Smooth muscle cell (in vitro differentiated cells): ENCODE measurements around the gene LRRC47. TPM values are rescaled to one million over a fixed set of nuclear protein-coding genes. Genes with fewer than 3 reads are reported as not detected.

Source experiments
- DNase-seq: peaks from one replicate; lab custom pipeline; 2025; ENCODE audit not compliant: unreplicated experiment; lab: John Stamatoyannopoulos, UW
- H2AFZ ChIP-seq: fragments of 200-600 bp; sonication (generic); 2 replicates; pipeline ENCODE4 v1.6.0; 2016; ENCODE audit warnings: antibody characterized with exemption, low read depth, mild to moderate bottlenecking
- H3F3A ChIP-seq: fragments of 200-600 bp; sonication (generic); 2 replicates; pipeline ENCODE4 v1.6.0; 2017; ENCODE audit warnings: antibody characterized with exemption, low read depth
- H3K27ac ChIP-seq: fragments of 200-600 bp; sonication (generic); 2 replicates; pipeline ENCODE4 v1.5.1; 2016; ENCODE audit warnings: low read depth, mild to moderate bottlenecking
- H3K27me3 ChIP-seq: fragments of 200-600 bp; sonication (generic); 2 replicates; pipeline ENCODE4 v1.6.1; 2016; ENCODE audit warnings: low read depth, mild to moderate bottlenecking
- H3K36me3 ChIP-seq: fragments of 200-600 bp; sonication (generic); 2 replicates; pipeline ENCODE4 v1.5.1; 2016; ENCODE audit warnings: low read depth
- H3K4me1 ChIP-seq: fragments of 200-600 bp; sonication (generic); 2 replicates; pipeline ENCODE4 v1.5.1; 2016; ENCODE audit warnings: low read depth
- H3K4me2 ChIP-seq: fragments of 200-600 bp; sonication (generic); 2 replicates; pipeline ENCODE4 v1.6.0; 2016; ENCODE audit warnings: mild to moderate bottlenecking
- H3K4me3 ChIP-seq: fragments of 200-600 bp; sonication (generic); 2 replicates; pipeline ENCODE4 v1.5.1; 2016; ENCODE audit warnings: mild to moderate bottlenecking
- H3K79me2 ChIP-seq: fragments of 200-600 bp; sonication (generic); 2 replicates; pipeline ENCODE4 v1.6.0; 2016; ENCODE audit warnings: low read depth, mild to moderate bottlenecking
- H3K9ac ChIP-seq: fragments of 200-600 bp; sonication (generic); 2 replicates; pipeline ENCODE4 v1.6.0; 2016; ENCODE audit warnings: low read depth
- H3K9me3 ChIP-seq: fragments of 200-600 bp; sonication (generic); replicated peaks from 2 replicates; pipeline ENCODE4 v1.5.1; 2016; ENCODE audit warnings: low read depth
- H4K20me1 ChIP-seq: fragments of 200-600 bp; sonication (generic); 2 replicates; pipeline ENCODE4 v1.6.0; 2016; ENCODE audit warnings: low read depth
- CTCF ChIP-seq: fragments of 200-600 bp; sonication (generic); IDR thresholded peaks from 2 replicates; pipeline ENCODE4 v1.5.1; 2017; ENCODE audit warnings: borderline replicate concordance, mild to moderate bottlenecking, antibody characterized with exemption; ENCODE audit not compliant: insufficient read depth, poor library complexity, severe bottlenecking
- WGBS: methylation state at CpG from one replicate; pipeline ENCODE4 v1.1.7; 2016; ENCODE audit warnings: low lambda C conversion rate; 5-methylcytosine and 5-hydroxymethylcytosine counted together
- polyA plus RNA-seq: library from polyadenylated mRNA; unstranded; fragments of >200 nt; fragmentation: Nextera tagmentation; extraction: Ambion mirVana; gene quantifications from 2 replicates; pipeline ENCODE4 v1.2.1, GENCODE V29; 2016
- total RNA-seq: library from RNA; depleted of rRNA; stranded (reverse); fragments of >200 nt; gene quantifications from 2 replicates; pipeline ENCODE4 v1.2.3, GENCODE V29; 2014

Gene LRRC47
- total and polyA plus RNA-seq, 2 experiments from 2014 or later = 24.9 to 38.0 TPM

- H3K4me1 ChIP-seq = no peaks in the 10 kb centered on the region
- no peak overlapping the region for H3K4me3 ChIP-seq
- no peak overlapping the region for H3K4me2 ChIP-seq
- no peaks in the 10 kb centered on the region for H3K27me3 ChIP-seq
- H3K9me3 ChIP-seq = no peaks in the 10 kb centered on the region
- DNase-seq = no peak
- TF ChIP-seq CTCF = no peak
- no peak overlapping the region for H2AFZ ChIP-seq
- H3K36me3 ChIP-seq = no peaks in the 10 kb centered on the region
- 93% methylated on average over 13 of the region's 13 CpGs for WGBS
- no peaks in the 10 kb centered on the region for H4K20me1 ChIP-seq
- H3K79me2 ChIP-seq = no peaks in the 10 kb centered on the region
- no peak overlapping the region for H3K9ac ChIP-seq
- no peaks in the 10 kb centered on the region for H3F3A ChIP-seq
- no peak overlapping the region for H3K27ac ChIP-seq
These were observed 60.6 kb downstream of the LRRC47 start for GRCh38 chr1:3735688-3736087.

DNA sequence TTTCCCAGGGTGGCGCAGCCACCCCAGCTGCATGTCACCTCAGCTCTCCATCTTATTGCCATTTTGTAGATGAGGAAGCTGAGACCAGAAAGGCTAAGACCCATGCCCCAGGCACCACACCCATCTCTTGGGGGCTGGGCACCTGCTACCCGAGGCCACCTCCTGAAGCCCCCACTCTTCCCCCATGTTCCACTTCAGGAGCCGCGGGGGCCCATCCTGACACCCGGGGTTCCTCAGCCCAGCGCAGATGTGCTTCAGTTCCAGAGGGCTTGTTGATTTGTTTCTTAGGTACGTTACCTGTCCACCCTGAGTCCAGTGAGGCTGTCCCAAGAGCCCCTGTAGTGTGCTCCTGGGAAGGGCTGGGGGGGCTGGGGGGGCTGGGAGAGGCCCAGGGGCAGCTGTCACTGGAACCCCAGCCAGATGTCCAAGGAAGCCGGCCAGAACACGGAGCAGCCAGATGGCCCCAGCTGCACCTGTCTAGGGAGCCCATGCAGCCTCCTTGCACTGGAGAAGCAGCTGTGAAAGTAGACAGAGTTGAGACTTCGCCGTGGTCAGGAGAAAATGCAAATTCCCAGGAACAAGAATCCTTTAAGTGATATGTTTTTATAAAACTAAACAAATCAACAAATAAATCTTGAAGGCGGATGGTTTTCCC lies 61.1 kb downstream of the LRRC47 start:
- H3F3A ChIP-seq = no peaks in the 10 kb centered on the region
- H3K9me3 ChIP-seq = no peaks in the 10 kb centered on the region
- H3K36me3 ChIP-seq = no peaks in the 10 kb centered on the region
- no peaks in the 10 kb centered on the region for H3K79me2 ChIP-seq
- no peaks in the 10 kb centered on the region for H3K27me3 ChIP-seq
- H3K27ac ChIP-seq = no peak overlapping the region
- H3K4me3 ChIP-seq = no peak overlapping the region
- no peaks in the 10 kb centered on the region for H4K20me1 ChIP-seq
- 97% methylated on average over 12 of the region's 12 CpGs for WGBS
- no peak overlapping the region for H3K4me2 ChIP-seq
- no peak for TF ChIP-seq CTCF
- H3K4me1 ChIP-seq = no peaks in the 10 kb centered on the region
- H3K9ac ChIP-seq = no peak overlapping the region
- no peak for DNase-seq
- H2AFZ ChIP-seq = no peak overlapping the region

GRCh38 chr1:3734602-3735001 lies 61.7 kb downstream of the LRRC47 start:
- no peaks in the 10 kb centered on the region for H3K79me2 ChIP-seq
- H3K9ac ChIP-seq = no peak overlapping the region
- no peak for DNase-seq
- H4K20me1 ChIP-seq = no peaks in the 10 kb centered on the region
- H3K9me3 ChIP-seq = no peaks in the 10 kb centered on the region
- H3K4me3 ChIP-seq = no peak overlapping the region
- H3F3A ChIP-seq = no peaks in the 10 kb centered on the region
- 97% methylated on average over 15 of the region's 16 CpGs for WGBS
- H3K27me3 ChIP-seq = no peaks in the 10 kb centered on the region
- H3K27ac ChIP-seq = no peak overlapping the region
- TF ChIP-seq CTCF = no peak
- H2AFZ ChIP-seq = no peak overlapping the region
- no peaks in the 10 kb centered on the region for H3K4me1 ChIP-seq
- no peak overlapping the region for H3K4me2 ChIP-seq
- H3K36me3 ChIP-seq = no peaks in the 10 kb centered on the region
